T-helper 17 cell (primary cell): ENCODE results near the gene SLC12A7. TPM values are rescaled to one million over a fixed set of nuclear protein-coding genes. Genes with fewer than 3 reads are reported as not detected.
"Not testable (repeated sequence)": the region's sequence is repeated elsewhere in the genome, so short reads cannot be mapped to it uniquely, and the experiment has no call there.

ENCODE experiments used
- ATAC-seq: fragments of 150-1000 bp; cut with Tn5 transposase; 2 replicates; pipeline ENCODE4 v1.10.0; 2021; ENCODE audit warnings: mild to moderate bottlenecking, moderate library complexity
- DNase-seq, 3 donors: peaks; one replicate each; pipeline versions ENCODE4 v3.0.0 to v3.0.0-alpha.2; 2020 to 2021
- H3K9me3 ChIP-seq: one replicate; pipeline ENCODE4 v1.7.0; 2013; ENCODE audit warnings: low read length, mild to moderate bottlenecking; ENCODE audit not compliant: control insufficient read depth, poor library complexity, severe bottlenecking
- H3K27ac Mint-ChIP-seq: one replicate; pipeline ENCODE4 v1.8.0; 2022; ENCODE audit warnings: mild to moderate bottlenecking, moderate library complexity, mixed read lengths
- H3K27me3 Mint-ChIP-seq: one replicate; pipeline ENCODE4 v1.8.0; 2022; ENCODE audit warnings: mixed read lengths
- H3K36me3 Mint-ChIP-seq: one replicate; pipeline ENCODE4 v1.8.0; 2022; ENCODE audit warnings: low read depth, mixed read lengths
- H3K4me1 Mint-ChIP-seq: one replicate; pipeline ENCODE4 v1.8.0; 2022; ENCODE audit warnings: mild to moderate bottlenecking, mixed read lengths
- H3K4me3 Mint-ChIP-seq: one replicate; pipeline ENCODE4 v1.8.0; 2022; ENCODE audit warnings: mild to moderate bottlenecking, moderate library complexity, mixed read lengths
- total RNA-seq, 4 donors: library from RNA in 2 of 4; stranded (reverse) in 2 of 4; gene quantifications; one replicate each; pipeline ENCODE4 v1.2.3 and lab custom pipeline; 2022 to 2026

Gene SLC12A7
- total RNA-seq (10 to 100 TPM; 36.6 to 88.0 TPM), total RNA-seq (lab: John Stamatoyannopoulos, UW) (16.6 to 91.0 reads per million in 2 donors)

DNA sequence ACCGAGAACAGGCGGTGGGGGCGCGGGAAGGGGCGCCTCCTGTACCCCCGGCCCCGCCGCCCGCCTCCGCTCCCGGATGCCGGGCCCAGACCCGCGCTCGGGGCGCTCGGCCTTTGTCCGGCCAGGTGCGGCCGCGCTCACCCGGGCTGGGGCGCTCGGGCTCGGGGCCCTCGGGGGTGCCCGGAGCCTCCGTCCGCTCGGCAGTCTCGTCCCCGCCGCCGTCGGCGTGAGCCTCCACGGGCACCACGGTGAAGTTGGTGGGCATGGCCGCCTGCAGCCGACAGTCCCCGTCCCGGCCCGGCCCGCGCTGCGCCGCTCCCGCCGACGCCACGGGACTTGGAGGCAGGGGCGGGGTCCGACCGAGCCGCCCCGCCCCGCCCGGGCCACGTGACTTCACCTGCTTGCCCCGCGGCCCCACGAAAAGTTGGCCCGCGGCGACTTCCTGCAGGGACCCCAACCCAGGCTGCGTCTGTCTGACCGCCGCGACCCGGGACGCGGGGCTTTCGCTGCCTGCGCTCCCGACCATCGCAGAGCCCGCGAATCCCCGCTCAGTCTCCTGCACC lies at the start of gene SLC12A7:
Gene SLC12A7, minus strand, starts transcription at position 337 of the 563 bp plus-strand sequence. Its CDS starts 72 bp downstream, at position 265.
- ATAC-seq (peak; percentile 85), DNase-seq (peak; percentile 57 to 65 (median 63))
- H3K27me3 Mint-ChIP-seq = no peaks in the 10 kb centered on the region
- H3K4me1 Mint-ChIP-seq = peaks cover 23% of the 10 kb centered on the region
- no peaks in the 10 kb centered on the region for H3K9me3 ChIP-seq
- peak within 1 kb of the TSS; percentile 94 for H3K4me3 Mint-ChIP-seq
- H3K36me3 Mint-ChIP-seq = no peaks in the 10 kb centered on the region
- peak within 1 kb of the TSS; percentile 96 for H3K27ac Mint-ChIP-seq

DNA sequence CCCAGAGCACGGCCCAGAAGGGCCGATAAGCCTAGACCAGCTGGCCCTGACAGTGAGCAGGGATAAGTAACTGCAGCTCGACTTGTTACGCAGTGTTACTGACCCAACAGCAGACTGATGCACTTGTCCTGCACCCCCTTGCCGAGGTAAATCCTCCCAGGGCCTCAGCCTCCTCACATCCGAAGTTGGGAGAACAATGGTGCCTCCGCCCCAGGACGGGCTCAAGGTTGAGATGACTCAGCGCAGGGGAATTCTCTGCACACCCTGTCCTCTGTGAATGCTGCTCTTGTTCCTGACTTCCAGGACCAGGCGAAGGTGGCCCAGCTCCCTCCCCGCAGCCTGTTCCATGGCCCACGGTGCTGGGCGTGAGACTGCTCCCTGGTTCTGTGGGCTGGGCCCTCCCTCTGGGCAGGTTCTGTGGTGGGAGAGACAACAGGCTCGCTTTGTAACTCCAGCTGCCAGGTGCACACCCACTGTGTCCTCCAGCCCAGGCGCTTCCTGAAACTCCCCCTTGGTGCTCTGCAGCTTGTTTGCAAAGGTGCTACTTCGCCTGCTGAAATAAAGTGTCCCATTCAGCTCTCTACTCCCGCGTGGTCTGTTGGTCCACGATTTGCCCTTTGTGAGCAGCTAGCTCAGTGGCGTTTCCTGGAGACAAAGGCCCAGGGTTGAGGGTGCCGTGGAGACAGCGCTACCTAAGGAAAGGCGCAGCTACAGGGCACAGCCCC lies 49.4 kb upstream of the SLC12A7 start:
- H3K27ac Mint-ChIP-seq = no peak overlapping the region
- H3K4me1 Mint-ChIP-seq = peaks cover 3% of the 10 kb centered on the region
- no peak for ATAC-seq
- H3K27me3 Mint-ChIP-seq = peaks cover 45% of the 10 kb centered on the region
- H3K4me3 Mint-ChIP-seq = no peak overlapping the region
- peaks cover 13% of the 10 kb centered on the region for H3K36me3 Mint-ChIP-seq
- no peaks in the 10 kb centered on the region for H3K9me3 ChIP-seq
- DNase-seq = no peak

GRCh38 chr5:1159774-1160406 lies 48.0 kb upstream of the SLC12A7 start:
- Mint-ChIP-seq H3K27me3 (peaks cover 41% of the 10 kb centered on the region), H3K4me1 (peaks cover 3% of the 10 kb centered on the region), H3K27ac (no peak overlapping the region), H3K4me3 (no peak overlapping the region), H3K36me3 (peaks cover 13% of the 10 kb centered on the region)
- ATAC-seq (no peak), DNase-seq (no peak)
- no peaks in the 10 kb centered on the region for H3K9me3 ChIP-seq

GRCh38 chr5:1159341-1159675 lies 47.4 kb upstream of the SLC12A7 start:
- no peak overlapping the region for H3K4me3 Mint-ChIP-seq
- no peak overlapping the region for H3K27ac Mint-ChIP-seq
- H3K27me3 Mint-ChIP-seq = peaks cover 39% of the 10 kb centered on the region
- ATAC-seq (no peak), DNase-seq (no peak)
- H3K9me3 ChIP-seq = no peaks in the 10 kb centered on the region
- peaks cover 11% of the 10 kb centered on the region for H3K36me3 Mint-ChIP-seq
- H3K4me1 Mint-ChIP-seq = peaks cover 4% of the 10 kb centered on the region

- no peak overlapping the region for H3K27ac Mint-ChIP-seq
- ATAC-seq (no peak), DNase-seq (no peak)
- H3K27me3 Mint-ChIP-seq = peaks cover 40% of the 10 kb centered on the region
- H3K36me3 Mint-ChIP-seq = peaks cover 10% of the 10 kb centered on the region
- H3K4me1 Mint-ChIP-seq = peaks cover 5% of the 10 kb centered on the region
- no peak overlapping the region for H3K4me3 Mint-ChIP-seq
- H3K9me3 ChIP-seq = no peaks in the 10 kb centered on the region
Observed at GRCh38 chr5:1158647-1159340, 46.9 kb upstream of the SLC12A7 start.

DNA sequence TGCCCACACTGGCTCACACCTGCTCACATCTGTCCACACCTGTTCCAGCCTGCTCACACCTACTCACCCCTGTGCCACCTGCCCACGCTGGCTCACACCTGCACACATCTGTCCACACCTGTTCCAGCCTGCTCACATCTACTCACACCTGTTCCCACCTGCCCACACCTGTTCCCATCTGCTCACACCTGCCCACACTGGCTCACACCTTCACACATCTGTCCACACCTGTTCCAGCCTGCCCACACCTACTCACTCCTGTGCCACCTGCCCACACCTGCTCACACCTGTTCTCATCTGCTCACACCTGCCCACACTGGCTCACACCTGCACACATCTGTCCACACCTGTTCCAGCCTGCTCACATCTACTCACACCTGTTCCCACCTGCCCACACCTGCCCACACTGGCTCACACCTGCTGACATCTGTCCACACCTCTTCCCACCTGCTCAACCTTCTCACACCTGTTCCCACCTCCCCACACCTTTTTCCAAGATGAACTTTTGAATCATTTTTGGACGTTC lies 45.7 kb upstream of the SLC12A7 start:
- not testable (repeated sequence) for H3K4me3 Mint-ChIP-seq, H3K27ac Mint-ChIP-seq, ATAC-seq, H3K4me1 Mint-ChIP-seq, H3K36me3 Mint-ChIP-seq, H3K9me3 ChIP-seq, DNase-seq
- peaks cover 42% of the 10 kb centered on the region for H3K27me3 Mint-ChIP-seq

DNA sequence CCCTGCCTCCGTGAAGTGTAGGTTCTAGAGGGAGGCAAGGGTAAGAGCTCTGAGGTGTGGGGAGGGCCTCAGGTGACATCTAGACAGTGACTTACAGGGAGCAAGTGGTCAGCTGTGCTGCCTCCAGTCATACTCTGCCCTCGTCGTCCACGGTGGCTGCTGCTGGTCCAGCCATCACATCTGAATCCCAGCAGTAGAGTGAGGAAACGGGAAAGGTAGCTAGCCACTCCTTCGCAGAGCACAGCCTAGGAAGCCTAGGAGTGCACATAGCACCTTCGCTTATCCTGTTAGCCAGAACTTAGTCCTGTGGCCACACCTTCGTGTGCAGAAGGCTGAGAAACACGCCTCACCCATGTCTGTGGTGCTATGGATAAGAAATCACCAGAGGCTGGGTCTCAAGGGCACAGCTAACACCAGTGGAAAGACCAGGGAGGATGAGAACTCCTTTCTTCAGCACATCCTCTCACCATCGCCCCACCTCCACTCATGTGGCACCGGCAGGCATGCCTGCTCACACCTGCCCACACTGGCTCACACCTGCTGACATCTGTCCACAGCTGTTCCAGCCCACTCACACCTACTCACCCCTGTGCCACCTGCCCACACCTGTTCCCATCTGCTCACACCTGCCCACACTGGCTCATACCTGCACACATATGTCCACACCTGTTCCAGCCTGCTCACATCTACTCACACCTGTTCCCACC lies 45.0 kb upstream of the SLC12A7 start:
- Mint-ChIP-seq H3K4me3 (no peak overlapping the region), H3K4me1 (peaks cover 10% of the 10 kb centered on the region), H3K27me3 (peaks cover 42% of the 10 kb centered on the region), H3K36me3 (peaks cover 10% of the 10 kb centered on the region), H3K27ac (no peak overlapping the region)
- DNase-seq (no peak), ATAC-seq (no peak)
- H3K9me3 ChIP-seq = no peaks in the 10 kb centered on the region

- Mint-ChIP-seq H3K4me3 (peak overlapping the region; percentile 12), H3K4me1 (peaks cover 10% of the 10 kb centered on the region), H3K27ac (no peak overlapping the region), H3K36me3 (peaks cover 10% of the 10 kb centered on the region), H3K27me3 (peaks cover 44% of the 10 kb centered on the region)
- H3K9me3 ChIP-seq = no peaks in the 10 kb centered on the region
- ATAC-seq (no peak), DNase-seq (no peak)
Observed at GRCh38 chr5:1156033-1156753, 44.3 kb upstream of the SLC12A7 start.

DNA sequence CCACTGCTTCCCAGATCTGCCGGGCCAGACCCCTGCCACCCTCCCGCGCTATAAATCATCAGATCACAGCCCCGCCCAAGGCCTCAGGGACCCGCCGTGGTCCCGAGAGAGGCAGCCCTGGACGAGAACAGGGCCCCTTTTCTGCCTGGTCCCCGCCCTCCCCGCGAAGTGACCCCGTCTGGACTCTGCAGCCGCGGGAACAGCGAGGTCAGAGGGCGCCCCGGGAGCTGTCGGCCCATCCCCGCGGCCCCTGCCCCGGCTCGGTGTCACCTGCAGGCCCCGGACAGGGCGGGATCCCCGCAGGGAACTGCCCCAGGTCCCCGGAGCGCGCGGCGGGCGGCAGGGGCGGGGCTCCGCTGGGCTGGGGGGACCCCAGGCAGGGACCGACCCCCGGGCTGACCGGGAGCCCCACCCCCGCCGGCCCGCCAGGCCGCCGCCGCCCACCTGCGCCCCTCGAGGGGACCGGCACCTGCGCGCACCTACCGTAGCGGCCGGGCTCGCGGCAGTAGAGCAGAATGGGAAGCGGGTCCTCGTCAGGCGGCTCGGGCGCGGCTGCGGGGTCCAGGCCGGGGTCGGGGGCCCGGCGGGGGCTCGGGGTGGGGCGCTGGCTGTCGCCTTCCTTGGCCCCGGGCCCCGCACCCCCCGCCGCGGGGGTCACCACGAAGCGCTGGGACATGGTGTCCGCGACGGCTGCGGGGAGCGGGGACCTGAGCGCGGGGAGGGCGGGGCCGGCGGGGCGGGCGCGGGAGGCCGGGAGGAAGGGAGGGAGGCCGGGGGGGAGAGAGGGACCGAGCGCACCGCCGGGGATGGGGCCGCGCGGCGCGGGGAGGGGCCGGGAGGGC lies 43.5 kb upstream of the SLC12A7 start:
- no peak overlapping the region for H3K4me3 Mint-ChIP-seq
- H3K9me3 ChIP-seq = no peaks in the 10 kb centered on the region
- H3K27ac Mint-ChIP-seq = no peak overlapping the region
- ATAC-seq = no peak
- peaks cover 10% of the 10 kb centered on the region for H3K36me3 Mint-ChIP-seq
- H3K4me1 Mint-ChIP-seq = peaks cover 10% of the 10 kb centered on the region
- no peak for DNase-seq
- peaks cover 51% of the 10 kb centered on the region for H3K27me3 Mint-ChIP-seq

DNA sequence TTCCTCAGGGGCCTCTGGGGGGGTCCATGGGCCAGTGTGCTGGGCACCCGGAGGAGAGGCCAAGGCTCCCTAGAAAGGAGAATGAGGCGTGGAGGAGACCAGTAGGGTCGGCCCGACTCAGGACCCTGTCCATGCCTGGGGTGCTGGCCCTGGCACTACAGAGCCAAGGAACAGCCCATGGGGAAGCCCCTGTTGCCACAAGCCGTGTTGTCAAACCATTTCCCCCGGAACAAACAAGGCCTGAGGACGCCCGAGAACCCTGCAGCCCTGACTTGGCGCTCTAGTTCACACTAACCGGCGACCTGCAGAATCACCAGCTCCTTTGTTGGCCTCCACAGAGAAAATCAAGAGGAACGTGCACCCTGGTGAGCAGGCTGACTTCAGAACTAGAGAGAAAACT lies 41.6 kb upstream of the SLC12A7 start:
- Mint-ChIP-seq H3K4me3 (no peak overlapping the region), H3K27ac (no peak overlapping the region), H3K4me1 (peaks cover 10% of the 10 kb centered on the region), H3K36me3 (peaks cover 4% of the 10 kb centered on the region), H3K27me3 (peaks cover 36% of the 10 kb centered on the region)
- ATAC-seq (peak; percentile 51), DNase-seq (no peak)
- no peaks in the 10 kb centered on the region for H3K9me3 ChIP-seq

DNA sequence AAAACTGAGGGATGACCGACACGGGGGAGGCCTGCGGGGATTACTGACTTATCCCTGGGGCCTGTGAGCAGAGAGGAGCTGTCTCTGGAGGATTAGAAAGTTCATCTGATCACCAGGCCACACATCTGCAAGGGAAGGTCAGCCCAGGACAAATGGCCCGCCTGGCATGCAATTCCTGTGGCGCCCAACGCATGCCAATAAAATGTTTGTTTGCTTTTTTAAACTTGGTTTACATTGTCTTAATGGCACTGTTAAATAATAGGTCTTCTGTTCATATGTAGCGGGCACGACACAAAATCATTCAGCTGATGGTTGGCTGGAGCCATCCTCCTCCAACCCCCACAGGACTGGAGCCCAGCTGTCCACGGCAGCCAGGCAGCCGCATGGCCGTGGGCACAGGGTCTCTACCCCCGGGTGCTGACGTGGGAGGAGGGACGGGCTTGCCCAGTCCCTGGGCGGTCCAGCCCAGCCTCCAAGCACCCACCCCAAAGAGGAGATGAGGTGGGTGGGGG lies 41.0 kb upstream of the SLC12A7 start:
- no peaks in the 10 kb centered on the region for H3K9me3 ChIP-seq
- H3K27ac Mint-ChIP-seq = no peak overlapping the region
- H3K27me3 Mint-ChIP-seq = peaks cover 30% of the 10 kb centered on the region
- peaks cover 10% of the 10 kb centered on the region for H3K4me1 Mint-ChIP-seq
- ATAC-seq (no peak), DNase-seq (no peak)
- H3K4me3 Mint-ChIP-seq = no peak overlapping the region
- H3K36me3 Mint-ChIP-seq = peaks cover 3% of the 10 kb centered on the region
